Measurements from ENCODE around the gene CYP21A2. TPM values are rescaled to one million over a fixed set of nuclear protein-coding genes. Genes with fewer than 3 reads are reported as not detected.
"Not testable (repeated sequence)": the region's sequence is repeated elsewhere in the genome, so short reads cannot be mapped to it uniquely, and the experiment has no call there.

The CYP21A2 gene
- polyA plus RNA-seq (2012; ENCODE audit: insufficient read length, low read depth): 0.34 TPM

- TF ChIP-seq SIN3A (IDR thresholded peaks at IDR 0.05; ENCODE audit: borderline replicate concordance, insufficient read depth, low read length); FOXP2 (optimal IDR thresholded peaks at IDR 0.05; ENCODE audit: borderline replicate concordance, extremely low read depth, extremely low read length, insufficient read depth): not testable (repeated sequence)
- TF ChIP-seq, protein P1, sequence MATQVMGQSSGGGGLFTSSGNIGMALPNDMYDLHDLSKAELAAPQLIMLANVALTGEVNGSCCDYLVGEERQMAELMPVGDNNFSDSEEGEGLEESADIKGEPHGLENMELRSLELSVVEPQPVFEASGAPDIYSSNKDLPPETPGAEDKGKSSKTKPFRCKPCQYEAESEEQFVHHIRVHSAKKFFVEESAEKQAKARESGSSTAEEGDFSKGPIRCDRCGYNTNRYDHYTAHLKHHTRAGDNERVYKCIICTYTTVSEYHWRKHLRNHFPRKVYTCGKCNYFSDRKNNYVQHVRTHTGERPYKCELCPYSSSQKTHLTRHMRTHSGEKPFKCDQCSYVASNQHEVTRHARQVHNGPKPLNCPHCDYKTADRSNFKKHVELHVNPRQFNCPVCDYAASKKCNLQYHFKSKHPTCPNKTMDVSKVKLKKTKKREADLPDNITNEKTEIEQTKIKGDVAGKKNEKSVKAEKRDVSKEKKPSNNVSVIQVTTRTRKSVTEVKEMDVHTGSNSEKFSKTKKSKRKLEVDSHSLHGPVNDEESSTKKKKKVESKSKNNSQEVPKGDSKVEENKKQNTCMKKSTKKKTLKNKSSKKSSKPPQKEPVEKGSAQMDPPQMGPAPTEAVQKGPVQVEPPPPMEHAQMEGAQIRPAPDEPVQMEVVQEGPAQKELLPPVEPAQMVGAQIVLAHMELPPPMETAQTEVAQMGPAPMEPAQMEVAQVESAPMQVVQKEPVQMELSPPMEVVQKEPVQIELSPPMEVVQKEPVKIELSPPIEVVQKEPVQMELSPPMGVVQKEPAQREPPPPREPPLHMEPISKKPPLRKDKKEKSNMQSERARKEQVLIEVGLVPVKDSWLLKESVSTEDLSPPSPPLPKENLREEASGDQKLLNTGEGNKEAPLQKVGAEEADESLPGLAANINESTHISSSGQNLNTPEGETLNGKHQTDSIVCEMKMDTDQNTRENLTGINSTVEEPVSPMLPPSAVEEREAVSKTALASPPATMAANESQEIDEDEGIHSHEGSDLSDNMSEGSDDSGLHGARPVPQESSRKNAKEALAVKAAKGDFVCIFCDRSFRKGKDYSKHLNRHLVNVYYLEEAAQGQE (IDR thresholded peaks at IDR 0.05; ENCODE audit: insufficient read depth in 1 of 2, low read depth in 2 of 2, low read length in 2 of 2): not testable (repeated sequence)
Observed at GRCh38 chr6:32037598-32038524, at the start of gene CYP21A2. CYP21A2 (plus strand) TSS chr6:32038415; CDS start chr6:32038423, 8 bp downstream.

GRCh38 chr6:32014547-32014946 lies 23.7 kb upstream of the CYP21A2 start, which contains the start of gene C4B:
C4B (plus strand) TSS chr6:32014795; CDS start chr6:32014846, 51 bp downstream.
- TF ChIP-seq FOXP2 (optimal IDR thresholded peaks at IDR 0.05; ENCODE audit: borderline replicate concordance, extremely low read depth, extremely low read length, insufficient read depth); SIN3A (IDR thresholded peaks at IDR 0.05; ENCODE audit: borderline replicate concordance, insufficient read depth, low read length); TAF1 (IDR thresholded peaks at IDR 0.05; ENCODE audit: borderline replicate concordance, insufficient read depth, low read length): not testable (repeated sequence)

DNA sequence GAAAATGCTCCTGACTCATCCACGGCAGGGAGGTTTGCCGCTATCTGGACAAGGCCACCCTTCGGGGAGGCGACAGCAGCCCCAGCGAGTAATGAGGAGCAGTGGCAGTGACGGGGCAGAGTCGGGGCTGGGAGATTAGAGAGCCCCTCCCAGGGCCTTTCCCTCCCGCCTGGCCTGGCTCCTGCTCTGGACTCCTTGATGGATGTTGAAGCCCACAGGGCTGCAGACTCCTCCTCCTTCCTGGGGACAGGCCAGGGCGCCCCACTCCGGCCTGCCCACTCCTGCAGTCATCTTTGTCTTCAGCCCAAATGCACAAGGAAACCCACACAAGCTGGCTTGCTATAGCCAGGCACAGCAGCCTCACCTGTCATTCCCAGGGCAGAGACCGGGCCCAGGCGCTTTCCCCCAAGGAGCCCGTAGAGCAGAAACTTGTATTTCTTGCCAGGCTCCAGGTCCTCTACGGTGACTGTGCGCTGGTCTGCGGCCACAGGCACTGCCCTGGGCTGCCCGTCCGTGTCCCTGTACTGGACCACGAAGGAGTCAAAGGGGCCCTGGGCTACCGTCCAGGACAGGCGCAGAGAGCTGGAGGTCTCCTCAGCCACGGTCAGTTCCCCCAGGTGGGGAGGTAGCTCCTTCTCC lies 7.7 kb downstream of the CYP21A2 start:
- no peak for TF ChIP-seq POLR2AphosphoS5 (IDR thresholded peaks at IDR 0.05; ENCODE audit: low read depth, low read length)
- TF ChIP-seq, protein P1 (IDR thresholded peaks at IDR 0.05; ENCODE audit: insufficient read depth in 1 of 2, low read depth in 2 of 2, low read length in 2 of 2): no peak
- TF ChIP-seq FOXP2 (optimal IDR thresholded peaks at IDR 0.05; ENCODE audit: borderline replicate concordance, extremely low read depth, extremely low read length, insufficient read depth): no peak
- no peak for TF ChIP-seq SIN3A (IDR thresholded peaks at IDR 0.05; ENCODE audit: borderline replicate concordance, insufficient read depth, low read length)
- TF ChIP-seq TAF1 (IDR thresholded peaks at IDR 0.05; ENCODE audit: borderline replicate concordance, insufficient read depth, low read length): no peak

GRCh38 chr6:32046450-32047083 lies 8.4 kb downstream of the CYP21A2 start:
- TF ChIP-seq POLR2AphosphoS5 (IDR thresholded peaks at IDR 0.05; ENCODE audit: low read depth, low read length) (no peak), FOXP2 (optimal IDR thresholded peaks at IDR 0.05; ENCODE audit: borderline replicate concordance, extremely low read depth, extremely low read length, insufficient read depth) (no peak), TAF1 (IDR thresholded peaks at IDR 0.05; ENCODE audit: borderline replicate concordance, insufficient read depth, low read length) (no peak), SIN3A (IDR thresholded peaks at IDR 0.05; ENCODE audit: borderline replicate concordance, insufficient read depth, low read length) (no peak)
- TF ChIP-seq, protein P1 (IDR thresholded peaks at IDR 0.05; ENCODE audit: insufficient read depth in 1 of 2, low read depth in 2 of 2, low read length in 2 of 2): no peak

DNA sequence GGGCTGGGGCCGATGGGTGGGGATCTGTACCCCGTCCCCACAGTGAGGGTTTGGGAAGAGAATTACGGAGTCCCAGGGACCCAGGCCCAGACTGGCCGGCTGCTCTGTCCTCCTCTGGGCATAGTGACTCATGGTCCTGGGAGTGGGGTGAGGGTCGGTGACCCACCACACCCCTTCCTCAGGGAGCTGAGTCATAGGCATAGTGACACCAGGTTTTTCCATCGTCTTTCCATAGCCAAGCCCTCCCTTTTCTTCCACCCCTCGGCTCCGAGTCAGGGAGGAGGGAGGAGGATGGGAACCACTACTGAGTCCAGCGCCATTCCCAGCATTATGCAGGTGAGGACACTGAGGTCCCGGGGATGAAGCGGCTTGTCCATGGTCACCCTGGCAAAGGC lies 8.9 kb downstream of the CYP21A2 start:
- TF ChIP-seq FOXP2 (optimal IDR thresholded peaks at IDR 0.05; ENCODE audit: borderline replicate concordance, extremely low read depth, extremely low read length, insufficient read depth) (no peak), SIN3A (IDR thresholded peaks at IDR 0.05; ENCODE audit: borderline replicate concordance, insufficient read depth, low read length) (no peak), TAF1 (IDR thresholded peaks at IDR 0.05; ENCODE audit: borderline replicate concordance, insufficient read depth, low read length) (no peak), POLR2AphosphoS5 (IDR thresholded peaks at IDR 0.05; ENCODE audit: low read depth, low read length) (no peak)
- TF ChIP-seq, protein P1 (IDR thresholded peaks at IDR 0.05; ENCODE audit: insufficient read depth in 1 of 2, low read depth in 2 of 2, low read length in 2 of 2): no peak
